Endothelial cell of hepatic sinusoid (primary cell): ENCODE data around the gene PRKCE.
"Not testable (repeated sequence)": the region's sequence is repeated elsewhere in the genome, so short reads cannot be mapped to it uniquely, and the experiment has no call there.

ENCODE experiments used
- in situ Hi-C: cut with HindIII; loops from 2 replicates; pipeline ENCODE4 v1.10.0; 2017; ENCODE audit warnings: low sequenced_read_pairs

The PRKCE gene

GRCh38 chr2:45876611-45877010 is 225.1 kb downstream of the PRKCE start:
- in situ Hi-C loops = no loop called here

DNA sequence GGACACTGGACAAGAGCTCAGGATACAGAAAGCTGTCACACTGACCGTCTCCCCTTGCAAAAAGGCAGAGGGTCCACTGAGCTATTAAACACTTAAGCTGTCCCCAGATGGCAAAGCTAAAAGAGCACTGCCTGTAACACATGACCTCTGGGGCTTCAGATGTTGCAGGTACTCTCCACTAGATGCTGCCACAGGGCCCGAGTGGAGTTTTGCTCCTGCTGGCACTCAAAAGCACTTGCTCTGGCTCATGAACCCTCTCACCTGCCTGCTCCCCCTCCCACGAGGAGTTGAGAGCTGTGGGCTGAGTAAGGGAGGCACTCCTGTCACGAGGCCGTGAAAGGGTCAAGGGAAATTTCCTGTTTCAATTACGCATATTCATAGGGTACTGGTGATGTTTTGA is 227.9 kb downstream of the PRKCE start:
- in situ Hi-C loops = no loop called here

- in situ Hi-C loops = no loop called here
Observed at GRCh38 chr2:45879936-45880335, 228.5 kb downstream of the PRKCE start.

DNA sequence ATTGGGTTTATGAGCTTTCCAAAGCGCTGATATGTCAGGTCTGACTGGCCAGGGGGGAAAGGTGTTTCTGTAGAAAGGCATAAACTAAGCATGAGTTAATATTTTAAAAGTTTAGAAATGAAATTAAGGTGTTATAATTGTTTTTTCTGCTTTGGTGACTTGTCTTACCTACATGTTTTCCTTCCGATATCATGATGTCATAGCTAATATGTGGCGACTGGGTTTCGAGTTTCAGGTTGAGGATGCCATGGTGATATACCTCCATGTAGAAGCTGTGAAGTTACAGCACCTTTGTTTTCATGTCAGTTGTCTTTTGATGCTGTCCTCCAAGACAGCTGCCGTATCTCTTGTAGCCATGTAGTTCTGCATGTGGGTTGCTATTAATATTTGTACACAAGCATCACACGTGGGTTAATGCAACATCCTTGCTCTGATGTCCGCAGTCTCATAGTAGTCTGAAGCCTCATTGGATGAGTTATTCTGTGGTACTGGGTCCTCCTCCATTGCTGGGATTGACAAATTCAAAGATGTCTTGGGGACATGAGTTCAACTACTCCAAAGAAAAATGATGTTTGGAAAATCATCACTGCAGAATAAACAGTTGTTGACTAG is 230.6 kb downstream of the PRKCE start:
- in situ Hi-C loops = no loop called here

DNA sequence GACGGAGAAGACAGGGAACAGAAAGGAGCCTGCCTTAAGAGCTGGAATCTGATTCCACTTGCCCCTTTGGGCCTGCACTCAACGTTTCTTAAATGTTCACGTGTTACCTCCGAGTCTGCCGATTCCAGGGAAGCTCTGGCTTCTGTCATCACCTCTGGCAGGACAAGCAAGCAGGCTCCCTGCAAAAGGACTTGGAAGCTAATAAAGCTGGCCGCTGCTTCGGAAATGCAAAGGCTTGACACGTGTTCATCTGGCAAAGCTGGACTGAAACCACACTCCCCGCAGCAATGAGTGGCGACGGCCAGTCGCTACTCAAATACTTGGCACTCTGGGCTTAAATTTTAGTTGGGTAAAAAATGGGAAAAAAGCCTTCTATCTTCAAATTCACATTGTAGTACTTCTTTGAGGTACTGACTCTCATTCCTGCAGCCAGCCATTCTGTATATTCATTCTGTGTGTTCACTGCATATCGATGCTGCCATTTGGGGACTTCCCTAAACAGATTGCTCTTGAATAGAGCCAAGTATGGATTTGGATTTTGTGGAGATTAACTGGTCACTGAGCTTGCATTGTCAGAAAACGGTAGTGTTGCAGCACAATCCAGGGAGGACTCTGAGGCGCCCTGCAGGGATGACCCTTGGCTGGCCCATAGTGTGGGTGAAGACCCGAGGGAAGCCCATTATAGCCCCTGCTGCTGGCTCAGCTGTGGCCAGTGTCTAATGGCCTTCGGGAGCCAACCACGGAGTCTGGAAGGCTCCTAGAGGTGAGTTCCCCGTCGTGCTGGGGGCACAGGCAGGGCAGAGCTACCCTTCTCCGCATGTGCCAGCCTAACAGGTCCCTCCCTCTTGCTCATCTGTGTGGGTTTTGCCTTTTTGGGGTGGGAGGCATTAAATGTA is 231.5 kb downstream of the PRKCE start:
- in situ Hi-C loops = no loop called here

- in situ Hi-C loops = no loop called here
Observed at GRCh38 chr2:45883603-45884000, 232.1 kb downstream of the PRKCE start.

DNA sequence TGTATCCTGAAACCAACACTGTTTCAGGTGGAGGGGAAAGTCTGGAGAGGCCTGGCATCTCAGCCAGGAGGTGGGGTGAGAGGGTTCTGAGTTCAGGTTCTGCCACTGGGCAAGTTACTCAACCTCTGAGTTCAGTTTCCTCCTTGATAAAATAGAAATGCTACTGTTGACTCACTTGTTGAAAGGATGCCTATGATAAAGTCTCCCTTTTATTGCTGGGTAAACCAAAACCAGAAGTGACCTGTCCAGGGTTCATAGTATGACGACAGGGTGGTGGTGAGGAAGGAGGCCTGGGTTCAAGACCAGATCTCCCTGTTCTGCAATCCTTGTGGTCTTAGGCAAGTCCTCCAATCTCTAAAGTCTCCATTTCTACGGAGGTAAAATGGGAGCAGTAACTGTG is 232.7 kb downstream of the PRKCE start:
- in situ Hi-C loops = no loop called here

DNA sequence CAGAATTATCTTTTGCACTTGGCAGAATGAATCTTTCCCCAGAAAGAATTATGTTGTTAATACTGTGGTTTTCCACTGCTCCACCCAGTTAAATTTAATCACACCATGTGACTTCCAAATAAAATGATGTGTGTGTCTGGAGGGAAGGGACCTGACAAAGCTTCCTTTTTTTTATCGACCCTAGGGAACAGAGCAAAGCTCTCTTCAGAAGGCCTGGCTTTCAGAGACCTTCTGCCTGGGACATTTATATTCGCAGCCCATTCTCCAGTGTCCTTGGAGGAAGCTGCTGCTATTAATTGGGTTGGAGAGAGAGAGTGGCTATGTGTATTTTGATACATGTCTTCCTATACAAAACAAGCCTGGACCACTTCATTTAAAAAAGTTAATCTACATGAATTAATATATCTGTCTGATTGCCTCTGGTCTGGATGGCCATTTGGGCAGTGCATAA is 233.7 kb downstream of the PRKCE start:
- in situ Hi-C loops = no loop called here

DNA sequence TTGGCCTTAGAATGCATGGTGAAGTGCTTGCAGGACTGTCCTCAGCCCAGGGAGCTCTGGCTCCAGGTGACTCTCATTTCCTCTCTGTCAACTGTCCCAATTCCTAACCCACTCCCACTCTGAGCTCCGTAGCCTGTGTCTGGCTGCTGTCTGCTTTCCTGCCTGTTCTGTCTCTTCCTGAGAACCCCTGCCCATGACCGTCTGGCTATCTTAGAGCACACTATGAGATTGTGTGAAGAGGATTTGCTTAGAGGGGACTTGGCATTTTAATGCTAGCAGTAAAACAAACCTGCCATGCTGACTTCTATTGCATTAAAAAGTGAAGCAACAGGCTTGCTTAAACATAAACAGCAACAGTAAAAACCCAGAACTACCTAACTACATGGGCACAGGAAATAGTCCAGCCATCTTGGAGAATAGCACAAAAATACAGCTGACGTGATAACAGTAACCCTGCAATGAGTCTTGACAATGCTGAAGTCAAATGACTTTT is 234.7 kb downstream of the PRKCE start:
- in situ Hi-C loops = no loop called here

GRCh38 chr2:45888167-45888566 is 236.7 kb downstream of the PRKCE start:
- in situ Hi-C loops = no loop called here

DNA sequence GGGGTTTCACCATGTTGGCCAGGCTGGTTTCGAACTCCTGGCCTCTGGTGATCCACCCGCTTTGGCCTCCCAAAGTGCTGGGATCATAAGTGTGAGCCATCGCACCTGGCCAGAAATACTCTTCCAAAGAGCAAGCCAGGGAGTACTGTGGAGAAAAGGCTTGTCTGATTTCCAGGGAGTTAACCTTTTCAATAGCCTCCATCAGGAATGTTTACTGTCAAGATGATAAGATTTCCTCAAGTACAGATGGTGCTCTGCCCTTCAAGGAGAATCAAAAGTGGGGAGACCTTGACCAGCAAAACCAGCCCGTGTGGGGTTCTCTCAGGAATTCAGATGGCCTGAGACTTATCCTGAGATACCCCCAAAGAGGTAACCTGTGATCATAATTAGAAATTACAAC is 237.2 kb downstream of the PRKCE start:
- in situ Hi-C loops = no loop called here

DNA sequence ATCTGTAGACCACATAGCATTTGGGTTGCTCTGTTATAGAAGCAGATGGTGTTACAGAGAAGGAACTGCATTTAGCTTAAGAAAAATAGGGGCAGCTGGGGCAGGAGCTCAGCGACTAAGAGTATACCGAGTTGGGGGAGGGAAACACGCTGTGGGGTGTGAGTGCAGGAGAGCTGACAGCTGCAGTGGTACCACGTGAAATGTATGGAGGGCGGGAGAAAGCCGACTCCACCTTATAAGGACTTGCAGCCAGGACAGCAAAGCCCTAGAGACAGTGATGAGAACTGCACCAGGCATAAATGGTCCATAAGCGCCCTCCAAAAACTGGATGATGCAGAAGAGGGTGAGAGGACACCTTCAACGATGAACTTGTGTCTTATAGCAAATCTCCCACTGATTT is 237.6 kb downstream of the PRKCE start:
- in situ Hi-C loops = no loop called here

- in situ Hi-C loops = no loop called here
Observed at GRCh38 chr2:45889620-45890370, 238.3 kb downstream of the PRKCE start.

DNA sequence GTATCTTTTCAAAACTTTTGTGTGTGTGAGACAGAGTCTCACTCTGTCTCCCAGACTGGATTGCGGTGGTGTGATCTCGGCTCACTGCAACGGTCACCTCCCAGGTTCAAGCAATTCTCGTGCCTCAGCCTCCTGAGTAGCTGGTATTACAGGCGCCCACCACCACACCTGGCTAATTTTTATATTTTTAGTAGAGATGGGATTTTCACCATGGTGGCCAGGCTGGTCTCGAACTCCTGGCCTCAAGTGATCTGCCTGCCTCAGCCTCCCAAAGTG is 238.8 kb downstream of the PRKCE start:
- in situ Hi-C loops = not testable (repeated sequence)

GRCh38 chr2:45890819-45891218 is 239.3 kb downstream of the PRKCE start:
- in situ Hi-C loops = no loop called here

- in situ Hi-C loops = no loop called here
Observed at GRCh38 chr2:45891719-45892424, 240.4 kb downstream of the PRKCE start.

DNA sequence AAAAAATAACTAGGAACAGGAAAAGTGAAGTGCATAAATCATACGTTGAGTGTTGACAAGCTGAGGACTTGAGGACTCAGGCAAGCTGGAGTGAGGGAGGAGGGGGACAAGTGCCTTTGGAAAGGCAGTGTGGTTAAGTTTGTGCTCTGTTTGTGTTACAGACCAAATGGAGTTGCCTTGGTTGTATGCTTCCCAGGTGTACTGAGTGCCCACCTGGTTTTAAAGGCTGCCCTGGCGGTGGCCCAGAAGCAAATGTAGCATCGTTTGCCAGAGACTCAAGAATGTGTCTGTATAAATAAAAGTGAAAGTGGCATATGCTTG is 240.9 kb downstream of the PRKCE start:
- in situ Hi-C loops = no loop called here

DNA sequence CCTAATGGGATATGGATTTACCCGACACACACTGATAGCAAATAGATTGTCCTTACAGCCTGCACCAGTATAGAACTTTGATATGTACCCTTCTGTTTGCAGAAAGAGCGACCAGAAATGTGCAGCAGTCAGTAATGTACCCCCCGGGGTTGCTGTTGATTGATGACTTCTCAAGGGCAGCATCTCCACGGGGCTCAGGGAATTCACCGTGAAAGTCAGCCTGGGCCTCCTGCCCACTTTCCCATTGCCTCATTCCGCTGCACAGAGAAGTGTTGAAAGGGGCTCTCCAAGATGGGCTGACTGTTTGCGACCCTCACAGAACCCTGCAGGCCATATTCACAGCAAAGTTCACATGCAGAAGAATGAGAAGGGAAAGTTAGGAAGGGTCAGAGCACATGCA is 241.3 kb downstream of the PRKCE start:
- in situ Hi-C loops = no loop called here

DNA sequence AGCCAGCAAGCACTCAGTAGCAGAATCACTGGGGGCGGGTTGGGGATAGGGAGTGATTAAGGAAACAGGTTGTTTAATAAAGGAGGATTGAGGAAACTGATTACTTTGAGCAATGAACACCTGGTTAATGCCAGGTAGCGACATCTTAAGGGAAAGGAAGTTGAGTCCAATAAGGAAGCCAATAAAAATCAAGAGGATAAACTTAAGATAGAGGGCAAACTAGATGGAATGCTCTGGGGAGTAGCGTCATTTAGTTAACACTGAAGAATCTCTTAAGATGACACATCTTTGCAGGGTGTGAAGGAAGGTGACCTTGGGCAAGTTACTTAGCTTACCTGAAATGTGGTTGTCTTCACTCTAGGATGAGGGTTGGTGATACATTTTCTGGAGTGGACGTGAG is 242.7 kb downstream of the PRKCE start:
- in situ Hi-C loops = no loop called here

- in situ Hi-C loops = no loop called here
Observed at GRCh38 chr2:45895241-45895861, 243.9 kb downstream of the PRKCE start.

DNA sequence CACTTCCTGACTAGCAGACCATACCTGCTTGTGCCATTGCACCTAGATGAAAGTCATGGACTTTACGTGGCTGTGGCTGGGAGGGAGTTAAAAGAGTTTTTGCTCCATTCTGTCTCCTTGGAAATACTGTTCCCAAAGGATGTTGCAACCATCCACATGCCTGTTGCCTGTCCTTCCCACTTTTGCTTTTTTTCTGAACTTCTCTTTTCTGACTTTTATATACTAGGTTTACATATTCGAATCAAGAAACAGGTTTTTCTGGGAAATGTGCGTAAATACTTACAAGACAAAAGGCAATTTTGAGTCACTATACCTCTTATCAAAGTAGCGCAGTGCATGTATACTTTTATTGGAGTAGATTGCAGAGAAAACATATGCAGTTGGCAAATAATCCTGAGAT is 244.8 kb downstream of the PRKCE start:
- in situ Hi-C loops = no loop called here
